ENCODE data around the gene NR1I2. TPM values are rescaled to one million over a fixed set of nuclear protein-coding genes. Genes with fewer than 3 reads are reported as not detected.

The NR1I2 gene
- polyA plus RNA-seq, 1 donor from 2014 or later = 0.53 TPM

GRCh38 chr3:119861681-119862080, 79.8 kb downstream of the NR1I2 start:
- Histone ChIP-seq H3F3A (ENCODE audit: insufficient read depth, low read length, poor library complexity, severe bottlenecking) (no peaks in the 10 kb centered on the region), H3K9me3 (ENCODE audit: low read length) (no peaks in the 10 kb centered on the region), H3K9me2 (ENCODE audit: insufficient read depth, low read length) (no peaks in the 10 kb centered on the region), H3K9ac (ENCODE audit: low read length) (no peak overlapping the region), H3K27me3 (ENCODE audit: insufficient read depth, low read depth, low read length) (no peaks in the 10 kb centered on the region), H3K27ac (ENCODE audit: low read length) (no peak overlapping the region), H3K36me3 (ENCODE audit: insufficient read depth, low read length) (peaks cover 46% of the 10 kb centered on the region), H3K4me2 (ENCODE audit: low read length) (no peak overlapping the region), H3K4me3 (ENCODE audit: low read length) (no peak overlapping the region), H4K20me1 (ENCODE audit: insufficient read depth) (no peaks in the 10 kb centered on the region), H2AFZ (ENCODE audit: low read depth, low read length) (no peak overlapping the region), H3K79me2 (replicated peaks; ENCODE audit: insufficient read depth, low read length) (no peaks in the 10 kb centered on the region)
- TF ChIP-seq EZH2 (IDR thresholded peaks at IDR 0.05; ENCODE audit: borderline replicate concordance, insufficient read depth, low read length, poor library complexity, severe bottlenecking) (no peak), RAD21 (conservative IDR thresholded peaks at IDR 0.05) (no peak), SMC3 (conservative IDR thresholded peaks at IDR 0.05; ENCODE audit: poor library complexity) (no peak), CTCF (IDR thresholded peaks at IDR 0.05; ENCODE audit: poor library complexity, severe bottlenecking) (no peak), TAF1 (IDR thresholded peaks at IDR 0.05; ENCODE audit: low read depth) (no peak)

- H3K4me2 ChIP-seq (ENCODE audit: low read length) = no peak overlapping the region
- H3K9ac ChIP-seq (ENCODE audit: low read length) = no peak overlapping the region
- no peaks in the 10 kb centered on the region for H3K9me2 ChIP-seq (ENCODE audit: insufficient read depth, low read length)
- TF ChIP-seq SMC3 (conservative IDR thresholded peaks at IDR 0.05; ENCODE audit: poor library complexity) (no peak), REST (IDR thresholded peaks at IDR 0.05; ENCODE audit: borderline replicate concordance) (no peak)
- no peaks in the 10 kb centered on the region for H3F3A ChIP-seq (ENCODE audit: insufficient read depth, low read length, poor library complexity, severe bottlenecking)
- H3K27ac ChIP-seq (ENCODE audit: low read length) = no peak overlapping the region
- no peaks in the 10 kb centered on the region for H4K20me1 ChIP-seq (ENCODE audit: insufficient read depth)
- H3K9me3 ChIP-seq (ENCODE audit: low read length) = no peaks in the 10 kb centered on the region
- no peak overlapping the region for H3K4me3 ChIP-seq (ENCODE audit: low read length)
- no peak overlapping the region for H2AFZ ChIP-seq (ENCODE audit: low read depth, low read length)
- H3K79me2 ChIP-seq (replicated peaks; ENCODE audit: insufficient read depth, low read length) = no peaks in the 10 kb centered on the region
- no peaks in the 10 kb centered on the region for H3K27me3 ChIP-seq (ENCODE audit: insufficient read depth, low read depth, low read length)
- peaks cover 37% of the 10 kb centered on the region for H3K36me3 ChIP-seq (ENCODE audit: insufficient read depth, low read length)
Observed at GRCh38 chr3:119862616-119863015, 80.7 kb downstream of the NR1I2 start.

- H3K79me2 ChIP-seq (replicated peaks; ENCODE audit: insufficient read depth, low read length) = no peaks in the 10 kb centered on the region
- H3K4me2 ChIP-seq (ENCODE audit: low read length) = no peak overlapping the region
- peaks cover 23% of the 10 kb centered on the region for H3K36me3 ChIP-seq (ENCODE audit: insufficient read depth, low read length)
Observed at GRCh38 chr3:119864476-119864875, 82.6 kb downstream of the NR1I2 start.

More at GRCh38 chr3:119864476-119864875, 82.6 kb downstream of the NR1I2 start:
- TF ChIP-seq MXI1 (conservative IDR thresholded peaks at IDR 0.05; ENCODE audit: poor library complexity, severe bottlenecking) = no peak
- no peak for TF ChIP-seq TAF1 (IDR thresholded peaks at IDR 0.05; ENCODE audit: low read depth)
- no peak for TF ChIP-seq CTCF (IDR thresholded peaks at IDR 0.05; ENCODE audit: poor library complexity, severe bottlenecking)
- TF ChIP-seq EP300 (conservative IDR thresholded peaks at IDR 0.05; ENCODE audit: poor library complexity, severe bottlenecking) = no peak
- no peak for TF ChIP-seq RAD21 (conservative IDR thresholded peaks at IDR 0.05)
- TF ChIP-seq POLR2AphosphoS5 (IDR thresholded peaks at IDR 0.05) = no peak
- TF ChIP-seq SMC3 (conservative IDR thresholded peaks at IDR 0.05; ENCODE audit: poor library complexity) = no peak
- Histone ChIP-seq H3F3A (ENCODE audit: insufficient read depth, low read length, poor library complexity, severe bottlenecking) (no peaks in the 10 kb centered on the region), H4K20me1 (ENCODE audit: insufficient read depth) (no peaks in the 10 kb centered on the region), H2AFZ (ENCODE audit: low read depth, low read length) (no peak overlapping the region), H3K4me3 (ENCODE audit: low read length) (no peak overlapping the region), H3K27ac (ENCODE audit: low read length) (no peak overlapping the region), H3K9me3 (ENCODE audit: low read length) (no peaks in the 10 kb centered on the region), H3K9me2 (ENCODE audit: insufficient read depth, low read length) (no peaks in the 10 kb centered on the region), H3K9ac (ENCODE audit: low read length) (no peak overlapping the region), H3K27me3 (ENCODE audit: insufficient read depth, low read depth, low read length) (no peaks in the 10 kb centered on the region)
